ENCODE measurements around the gene WNK4. TPM values are rescaled to one million over a fixed set of nuclear protein-coding genes. Genes with fewer than 3 reads are reported as not detected.
A peak's percentile ranks its signal among the peaks of the same experiment; 100 is the strongest.

The WNK4 gene
- total and polyA plus RNA-seq, 9 of the 15 experiments (the other 6 are each of a cell fraction or from before 2014, with no cell fraction given) = 0.32 to 25.8 (median 4.5) TPM

- TF ChIP-seq POLR2H (tag; IDR thresholded peaks at IDR 0.05; ENCODE audit: low read depth) (no peak), JUND (IDR thresholded peaks at IDR 0.05; ENCODE audit: borderline replicate concordance, low read depth, low read length) (no peak), JUND (tag; IDR thresholded peaks at IDR 0.05; ENCODE audit: borderline replicate concordance, low read depth, low read length) (no peak; the same call in 2 of the 3 replicates), ZNF24 (IDR thresholded peaks at IDR 0.05) (no peak), CBX2 (IDR thresholded peaks at IDR 0.05; ENCODE audit: insufficient read depth, low read length, poor library complexity, severe bottlenecking) (no peak), SREBF1 (IDR thresholded peaks at IDR 0.05; ENCODE audit: borderline replicate concordance, low read depth, low read length) (no peak), NFATC3 (IDR thresholded peaks at IDR 0.05) (0 out of 2 replicates have a peak, but pooled peaks have one; percentile 26), ZNF695 (CRISPR knock-in tag; IDR thresholded peaks at IDR 0.05) (no peak), CBX3 (IDR thresholded peaks at IDR 0.05; ENCODE audit: borderline replicate concordance in 1 of 2, low read length in 2 of 2) (peak in 1 of 2 experiments; percentile 34; a peak in 1 of 3 replicates), POLR2B (IDR thresholded peaks at IDR 0.05; ENCODE audit: low read depth, partially characterized antibody) (no peak), HMGN3 (IDR thresholded peaks at IDR 0.05; ENCODE audit: borderline replicate concordance, extremely low read depth, insufficient read length, low read depth, low read length) (no peak), NCOA6 (IDR thresholded peaks at IDR 0.05) (no peak), MXD1 (CRISPR knock-in tag; IDR thresholded peaks at IDR 0.05; ENCODE audit: borderline replicate concordance, poor library complexity, severe bottlenecking) (no peak), GATA2 (CRISPR knock-in tag; IDR thresholded peaks at IDR 0.05) (peak; percentile 79; the same call in 1 of the 2 replicates), TRIM24 (IDR thresholded peaks at IDR 0.05) (peak; percentile 72 to 76), TAF9B (IDR thresholded peaks at IDR 0.05; ENCODE audit: partially characterized antibody) (no peak), CCAR2 (IDR thresholded peaks at IDR 0.05; ENCODE audit: low read depth, low read length) (no peak), HDAC8 (tag; IDR thresholded peaks at IDR 0.05) (no peak), PCBP1 (IDR thresholded peaks at IDR 0.05; ENCODE audit: low read depth, low read length, poor library complexity, severe bottlenecking) (no peak), TRIM25 (IDR thresholded peaks at IDR 0.05; ENCODE audit: borderline replicate concordance) (no peak), ZNF589 (CRISPR knock-in tag; IDR thresholded peaks at IDR 0.05; ENCODE audit: low read depth) (no peak), MXI1 (IDR thresholded peaks at IDR 0.05; ENCODE audit: low read depth, low read length) (no peak), CBFA2T2 (conservative IDR thresholded peaks at IDR 0.05) (peak; percentile 96), NFIC (IDR thresholded peaks at IDR 0.05) (peak; percentile 89), ZBTB1 (CRISPR knock-in tag; IDR thresholded peaks at IDR 0.05; ENCODE audit: borderline replicate concordance, low read depth) (no peak), FOXK2 (conservative IDR thresholded peaks at IDR 0.05 in 1 of 2, IDR thresholded peaks at IDR 0.05 in 1 of 2; ENCODE audit: low read depth in 2 of 2) (peak; percentile 47 to 53; a peak in 2 of 4 replicates), CCNT2 (IDR thresholded peaks at IDR 0.05; ENCODE audit: borderline replicate concordance, extremely low read depth, insufficient read length, low read depth, low read length) (peak; percentile 85), ZZZ3 (IDR thresholded peaks at IDR 0.05) (no peak), MIER1 (IDR thresholded peaks at IDR 0.05; ENCODE audit: low read depth) (no peak)
Measured at GRCh38 chr17:42750739-42751344, 29.6 kb upstream of the WNK4 start (continued).

Data from K562 (cell line).